Measurements from ENCODE around the gene OR4D2. TPM values are rescaled to one million over a fixed set of nuclear protein-coding genes. Genes with fewer than 3 reads are reported as not detected.

Gene OR4D2
- total and polyA plus RNA-seq, 2 of the 8 experiments (the other 6 are each of a cell fraction or from before 2014, with no cell fraction given), result not detected

GRCh38 chr17:58192612-58193011, 25.8 kb downstream of the OR4D2 start, which contains the start of gene EPX:
Gene EPX, plus strand, starts transcription at chr17:58192726. Its CDS starts 121 bp downstream, at chr17:58192847.
- Histone ChIP-seq H2BK5ac (ENCODE audit: low read depth, low read length) (no peak within 1 kb of the TSS), H3K36me3 (ENCODE audit: control insufficient read depth in 2 of 4, insufficient read depth in 4 of 4, low read length in 3 of 4) (no peaks in the 10 kb centered on the region), H2AFZ (ENCODE audit: low read length) (no peak within 1 kb of the TSS), H3K4me2 (ENCODE audit: insufficient read depth in 1 of 2, low read depth in 2 of 2, low read length in 2 of 2) (no peak within 1 kb of the TSS), H3K56ac (replicated peaks; ENCODE audit: insufficient read length, low read depth, low read length) (no peak within 1 kb of the TSS), H3K23ac (ENCODE audit: insufficient read length) (no peak within 1 kb of the TSS), H3K4me1 (replicated peaks in 1 of 4; ENCODE audit: control insufficient read depth in 3 of 4, insufficient read depth in 4 of 4, low read length in 3 of 4) (peaks cover 0 to 2% (median 2%) of the 10 kb centered on the region in 4 experiments; a peak in 4 of 7 replicates), H3K79me1 (ENCODE audit: low read depth, low read length) (no peaks in the 10 kb centered on the region), H4K91ac (replicated peaks; ENCODE audit: insufficient read length, low read length) (no peak within 1 kb of the TSS), H3K79me2 (ENCODE audit: control insufficient read depth in 1 of 2, insufficient read depth in 2 of 2, low read length in 2 of 2) (no peaks in the 10 kb centered on the region), H4K8ac (ENCODE audit: extremely low read depth, insufficient read depth, low read length) (no peak within 1 kb of the TSS; the same call in 1 of the 2 replicates), H3K14ac (ENCODE audit: insufficient read length) (no peak within 1 kb of the TSS), H4K5ac (ENCODE audit: insufficient read length, low read depth, low read length) (no peak within 1 kb of the TSS), H3K4ac (replicated peaks; ENCODE audit: insufficient read length, low read depth, low read length) (no peak within 1 kb of the TSS), H3K23me2 (ENCODE audit: low read depth, low read length) (no peaks in the 10 kb centered on the region; the same call in 1 of the 2 replicates), H3K9me3 (ENCODE audit: insufficient read depth in 2 of 2, low read depth in 1 of 2, low read length in 1 of 2) (no peaks in the 10 kb centered on the region), H2AK5ac (ENCODE audit: low read depth, low read length) (no peak within 1 kb of the TSS), H2BK120ac (replicated peaks; ENCODE audit: low read depth, low read length) (no peak within 1 kb of the TSS), H3K4me3 (ENCODE audit: extremely low read depth in 1 of 4, insufficient read depth in 2 of 4, low read depth in 3 of 4, low read length in 4 of 4) (no peak within 1 kb of the TSS), H3K27ac (ENCODE audit: low read depth, low read length) (no peak within 1 kb of the TSS), H3K18ac (ENCODE audit: extremely low read depth, low read length) (no peak within 1 kb of the TSS), H3K27me3 (replicated peaks in 1 of 4; ENCODE audit: control insufficient read depth in 3 of 4, extremely low read depth in 1 of 4, insufficient read depth in 3 of 4, low read length in 3 of 4) (no peaks in the 10 kb centered on the region), H2BK12ac (ENCODE audit: low read depth, low read length) (no peak within 1 kb of the TSS), H2BK15ac (ENCODE audit: low read length) (no peak within 1 kb of the TSS), H4K20me1 (replicated peaks in 1 of 2; ENCODE audit: control insufficient read depth in 1 of 2, insufficient read depth in 2 of 2, low read length in 2 of 2) (no peaks in the 10 kb centered on the region), H3K9ac (replicated peaks in 1 of 4; ENCODE audit: extremely low read depth in 1 of 4, low read depth in 3 of 4, low read length in 3 of 4) (no peak within 1 kb of the TSS), H2BK20ac (ENCODE audit: low read length) (no peak within 1 kb of the TSS)
- DNase-seq (ENCODE audit: low read depth in 1 of 2, low spot score in 2 of 2) (no peak), FAIRE-seq (no peak)
- ChIA-PET POLR2A (ENCODE audit: partially characterized antibody) (no interaction called here), CTCF (ENCODE audit: partially characterized antibody) (interaction anchor here (0.9 to 3.3 kb wide), 3 partner anchors 8 to 300 kb away, joined by 3 to 32 read pairs (median 3); no protein-coding TSS in a partner anchor)
- 77% methylated on average over 6 of the region's 6 CpGs; no CpG with 5 or more reads in 1 of the 2 experiments for WGBS, 2 experiments (ENCODE audit: extremely low coverage in 1 of 2, insufficient coverage in 1 of 2, insufficient read length in 1 of 2, insufficient replicate concordance in 2 of 2, low coverage in 1 of 2, low lambda C conversion rate in 2 of 2, missing lambda C conversion rate in 1 of 2)
- no peak for TF ChIP-seq NRF1 (IDR thresholded peaks at IDR 0.05; ENCODE audit: low read depth, low read length)
- no peak for TF ChIP-seq TBP (IDR thresholded peaks at IDR 0.05; ENCODE audit: low read depth, low read length)
- no peak for TF ChIP-seq HDAC2 (IDR thresholded peaks at IDR 0.05; ENCODE audit: borderline replicate concordance in 1 of 2, low read depth in 2 of 2, low read length in 2 of 2)
- TF ChIP-seq PHF8 (conservative IDR thresholded peaks at IDR 0.05; ENCODE audit: low read depth, low read length), result no peak
- TF ChIP-seq, protein P1, sequence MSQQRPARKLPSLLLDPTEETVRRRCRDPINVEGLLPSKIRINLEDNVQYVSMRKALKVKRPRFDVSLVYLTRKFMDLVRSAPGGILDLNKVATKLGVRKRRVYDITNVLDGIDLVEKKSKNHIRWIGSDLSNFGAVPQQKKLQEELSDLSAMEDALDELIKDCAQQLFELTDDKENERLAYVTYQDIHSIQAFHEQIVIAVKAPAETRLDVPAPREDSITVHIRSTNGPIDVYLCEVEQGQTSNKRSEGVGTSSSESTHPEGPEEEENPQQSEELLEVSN (IDR thresholded peaks at IDR 0.05), result no peak
- TF ChIP-seq SRF (IDR thresholded peaks at IDR 0.05; ENCODE audit: low read depth, low read length), result no peak
- TF ChIP-seq SAP30 (IDR thresholded peaks at IDR 0.05; ENCODE audit: insufficient read depth, insufficient replicate concordance, low read length), result no peak
- no peak for TF ChIP-seq RFX5 (IDR thresholded peaks at IDR 0.05; ENCODE audit: borderline replicate concordance, low read depth, low read length)
- no peak for TF ChIP-seq NANOG (IDR thresholded peaks at IDR 0.05; ENCODE audit: insufficient read depth, low read depth, low read length, poor library complexity, severe bottlenecking)
- no peak for TF ChIP-seq RAD21 (IDR thresholded peaks at IDR 0.05 in 1 of 2, conservative IDR thresholded peaks at IDR 0.05 in 1 of 2; ENCODE audit: low read depth in 2 of 2, low read length in 2 of 2)
